ENCODE data around the gene AP5Z1.
"Not testable (repeated sequence)": the region's sequence is repeated elsewhere in the genome, so short reads cannot be mapped to it uniquely, and the experiment has no call there.

AP5Z1 gene

DNA sequence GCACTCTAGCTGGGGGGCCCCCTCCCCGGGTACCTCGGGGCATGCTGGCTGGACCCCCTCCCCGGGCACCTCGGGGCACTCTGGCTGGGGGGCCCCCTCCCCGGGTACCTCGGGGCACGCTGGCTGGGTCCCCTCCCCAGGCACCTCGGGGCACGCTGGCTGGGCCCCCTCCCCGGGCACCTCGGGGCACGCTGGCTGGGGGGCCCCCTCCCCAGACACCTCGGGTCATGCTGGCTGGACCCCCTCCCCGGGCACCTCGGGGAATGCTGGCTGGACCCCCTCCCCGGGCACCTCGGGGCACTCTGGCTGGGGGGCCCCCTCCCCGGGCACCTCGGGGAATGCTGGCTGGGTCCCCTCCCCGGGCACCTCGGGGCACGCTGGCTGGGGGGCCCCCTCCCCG, 27.2 kb downstream of the AP5Z1 start:
- not testable (repeated sequence) for DNase-seq (ENCODE audit: low spot score)

DNA sequence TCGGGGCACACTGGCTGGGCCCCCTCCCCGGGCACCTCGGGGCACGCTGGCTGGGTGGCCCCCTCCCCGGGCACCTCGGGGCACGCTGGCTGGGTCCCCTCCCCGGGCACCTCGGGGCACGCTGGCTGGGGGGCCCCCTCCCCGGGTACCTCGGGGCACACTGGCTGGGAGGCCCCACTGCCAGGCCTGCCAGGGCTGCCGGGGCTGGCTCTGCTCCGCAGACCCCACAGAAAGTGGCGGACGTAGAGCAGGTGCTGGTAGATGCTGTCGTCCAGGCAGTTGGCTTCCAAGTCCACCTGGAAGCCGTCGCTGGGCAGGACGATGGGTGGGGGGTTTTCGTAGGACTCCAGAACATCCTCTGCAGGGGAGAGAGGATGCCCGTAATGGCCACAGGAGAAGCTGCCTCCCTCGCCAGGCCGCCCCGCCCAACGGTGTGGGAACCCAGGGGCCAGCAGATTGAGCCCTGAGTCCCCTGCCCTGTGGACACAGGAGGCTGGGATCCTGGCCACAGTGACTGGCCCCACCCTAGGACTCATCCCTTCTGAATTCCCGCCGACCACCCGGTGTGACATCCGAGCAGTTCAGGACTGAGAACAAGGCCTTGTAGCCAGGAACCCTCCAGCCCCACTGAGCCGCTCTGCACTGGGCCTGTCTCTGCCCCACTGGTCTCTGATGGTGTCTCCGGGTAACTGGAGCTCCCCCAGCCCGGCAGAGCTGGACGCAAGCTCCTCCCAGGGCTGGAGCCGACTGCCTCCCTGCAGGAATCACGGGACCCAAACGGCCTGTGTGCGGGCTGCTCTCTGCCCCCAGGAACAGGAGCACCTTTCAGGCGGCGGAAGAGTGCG, 28.2 kb downstream of the AP5Z1 start:
- DNase-seq (ENCODE audit: low spot score), result no peak

DNA sequence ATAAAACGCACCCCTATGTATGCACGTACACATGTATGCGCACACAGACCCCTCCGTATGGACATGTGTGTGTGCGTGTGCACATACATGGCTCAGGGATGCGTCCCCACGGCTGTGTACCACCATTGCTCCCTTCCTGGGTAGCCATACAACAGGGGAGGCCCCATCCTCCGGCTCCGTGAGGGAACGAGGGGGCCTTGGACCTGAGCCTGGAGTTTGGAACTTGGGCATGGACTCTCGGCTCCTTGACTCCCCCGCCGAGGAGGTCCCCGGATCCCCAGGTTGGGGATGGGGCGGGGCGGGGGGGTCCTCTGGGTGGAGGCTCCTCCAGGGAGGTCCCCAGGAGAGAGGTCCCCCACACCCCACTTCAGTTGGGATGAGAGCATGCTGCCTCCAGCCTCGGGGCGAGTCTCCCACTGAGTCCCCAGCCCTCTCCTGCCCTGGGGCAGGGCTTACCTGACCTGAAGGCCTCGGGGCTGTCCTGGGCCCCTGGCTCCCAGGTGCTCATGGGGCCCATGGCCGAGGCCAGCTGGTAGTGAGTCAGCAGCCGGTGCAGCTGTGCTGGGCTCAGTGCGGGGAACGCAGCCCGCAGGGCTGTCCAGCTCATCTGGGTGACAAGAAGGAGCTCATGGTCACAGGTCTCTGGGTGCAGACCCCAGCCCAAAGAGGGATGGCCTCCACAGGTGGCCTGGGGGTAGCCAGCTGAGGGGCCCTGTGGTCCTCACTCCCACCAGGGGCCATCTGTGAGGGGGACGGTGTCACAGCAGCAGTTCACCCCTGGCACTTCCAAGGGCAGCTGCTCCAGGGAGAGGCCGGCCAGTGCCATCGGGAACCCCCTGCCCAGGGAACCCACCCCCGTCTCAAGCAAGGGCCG, 29.9 kb downstream of the AP5Z1 start:
- no peak for DNase-seq (ENCODE audit: low spot score)

DNA sequence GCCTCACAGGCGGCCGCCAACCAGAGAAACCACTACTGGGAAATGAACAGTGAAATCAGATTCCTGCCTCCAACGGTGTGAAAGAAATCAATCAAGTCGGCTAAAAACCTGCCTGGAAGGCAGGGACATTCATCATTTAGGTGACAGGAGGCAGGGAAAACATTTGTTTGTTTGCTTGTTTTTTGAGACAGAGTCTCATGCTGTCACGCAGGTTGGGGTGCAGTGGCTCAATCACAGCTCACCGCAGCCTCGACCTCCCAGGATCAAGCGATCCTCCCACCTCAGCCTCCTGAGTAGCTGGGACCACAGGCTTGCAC, 30.5 kb downstream of the AP5Z1 start:
- DNase-seq (ENCODE audit: low spot score), result no peak

DNA sequence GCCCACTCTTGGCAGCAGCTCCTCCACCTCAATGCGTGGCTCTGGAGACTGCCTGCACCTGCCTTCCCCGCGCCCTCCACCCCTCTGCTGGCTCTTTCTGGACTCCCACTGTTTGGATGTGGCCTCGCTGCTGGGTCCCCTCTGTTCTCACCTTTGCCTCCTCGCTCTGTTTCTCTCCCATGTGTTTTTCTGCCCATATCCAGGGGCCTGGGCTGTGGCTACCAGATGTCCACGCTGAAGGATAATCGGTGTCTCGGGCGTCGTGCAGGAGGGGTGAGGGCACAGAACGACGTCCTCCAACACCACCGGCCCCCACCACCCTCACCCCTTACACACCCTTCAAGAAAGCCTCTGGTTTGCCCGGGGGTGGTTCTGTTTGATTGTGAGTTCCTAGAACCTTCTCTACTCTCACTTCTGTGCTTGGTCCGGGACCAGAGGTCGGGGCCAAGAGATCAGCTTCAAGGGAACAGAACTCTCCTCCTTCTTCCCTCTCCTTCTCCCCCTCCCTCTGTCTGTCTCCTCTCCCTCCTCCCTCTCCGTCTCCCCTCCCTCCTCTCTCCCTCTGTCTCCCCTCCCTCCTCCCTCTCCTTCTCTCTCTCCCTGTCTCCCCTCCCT, 31.7 kb downstream of the AP5Z1 start:
- DNase-seq (ENCODE audit: low spot score), result no peak

DNA sequence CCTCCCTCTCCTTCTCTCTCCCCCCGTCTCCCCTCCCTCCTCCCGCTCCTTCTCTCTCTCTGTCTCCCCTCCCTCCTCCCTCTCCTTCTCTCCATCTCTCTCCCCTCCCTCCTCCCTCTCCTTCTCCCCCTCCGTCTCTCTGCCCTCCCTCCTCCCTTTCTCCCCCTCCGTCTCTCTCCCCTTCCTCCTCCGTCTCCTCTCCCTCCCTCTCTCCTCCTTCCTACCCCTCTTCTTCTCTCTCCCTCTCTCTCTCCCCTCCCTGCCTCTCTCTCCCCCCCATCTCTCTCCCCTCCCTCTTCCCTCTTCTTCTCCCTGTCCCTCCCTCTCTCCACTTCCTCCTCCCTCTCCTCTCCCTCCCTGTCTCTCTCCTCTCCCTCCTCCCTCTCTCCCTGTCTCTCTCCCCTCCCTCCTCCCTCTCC, 32.2 kb downstream of the AP5Z1 start:
- no peak for DNase-seq (ENCODE audit: low spot score)

DNA sequence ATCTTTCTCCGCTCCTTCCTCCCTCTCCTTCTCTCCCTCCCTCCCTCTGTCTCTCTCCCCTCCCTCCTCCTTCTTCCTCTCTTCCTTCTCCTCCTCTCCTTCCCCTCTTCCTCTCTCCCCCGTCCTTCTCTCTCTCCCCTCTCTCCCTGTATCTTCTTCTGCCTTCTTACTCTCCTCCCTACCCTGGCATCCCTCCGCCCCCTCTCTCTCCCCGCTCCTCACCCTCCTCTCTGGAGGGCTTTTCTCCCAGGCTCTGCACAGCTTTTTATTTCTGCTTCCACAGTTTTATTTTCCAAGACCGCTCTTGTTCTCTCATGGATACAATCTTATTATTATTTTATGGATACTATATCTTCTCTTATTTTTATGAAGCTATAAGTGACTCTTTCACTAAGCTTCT, 32.6 kb downstream of the AP5Z1 start:
- no peak for DNase-seq (ENCODE audit: low spot score)

DNA sequence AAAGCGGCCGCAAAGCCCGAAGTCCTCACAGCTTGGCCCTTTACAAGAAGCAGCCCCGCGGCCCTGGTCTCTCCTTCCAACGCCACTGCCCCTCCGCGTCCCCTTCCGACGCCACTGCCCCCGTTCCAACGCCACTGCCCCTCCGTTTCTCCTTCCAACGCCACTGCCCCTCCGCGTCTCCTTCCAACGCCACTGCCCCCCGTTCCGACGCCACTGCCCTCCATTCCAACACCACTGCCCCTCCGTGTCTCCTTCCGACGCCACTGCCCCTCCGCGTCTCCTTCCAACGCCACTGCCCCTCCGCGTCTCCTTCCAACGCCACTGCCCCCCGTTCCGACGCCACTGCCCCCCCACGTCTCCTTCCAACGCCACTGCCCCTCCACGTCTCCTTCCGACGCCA, 33.1 kb downstream of the AP5Z1 start:
- DNase-seq (ENCODE audit: low spot score), result no peak

DNA sequence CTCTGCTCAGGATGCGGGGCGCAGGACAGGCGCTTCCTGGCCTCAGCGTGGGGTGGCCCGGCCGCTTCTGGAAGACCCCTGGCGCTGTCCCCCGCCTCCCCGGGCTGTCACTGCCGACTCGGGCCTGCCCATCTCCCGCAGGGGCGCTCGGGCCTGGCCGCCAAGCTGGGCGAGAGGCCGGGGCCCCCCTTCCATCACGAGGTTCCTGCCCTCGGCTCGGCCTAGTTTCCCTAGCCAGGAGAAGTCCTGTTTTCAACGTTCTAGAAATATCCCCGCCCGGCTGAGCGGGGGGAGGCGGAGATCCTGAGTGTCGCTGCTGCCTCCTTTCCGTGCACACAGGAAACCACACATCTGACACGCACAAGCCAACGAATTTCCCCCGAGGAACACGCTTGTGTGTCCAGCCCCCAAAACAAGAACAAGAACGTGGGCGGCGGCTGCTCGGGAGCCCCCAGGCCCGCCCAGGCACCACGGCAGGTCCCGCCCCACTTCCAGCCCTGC, 33.7 kb downstream of the AP5Z1 start:
- DNase-seq (ENCODE audit: low spot score), result no peak

DNA sequence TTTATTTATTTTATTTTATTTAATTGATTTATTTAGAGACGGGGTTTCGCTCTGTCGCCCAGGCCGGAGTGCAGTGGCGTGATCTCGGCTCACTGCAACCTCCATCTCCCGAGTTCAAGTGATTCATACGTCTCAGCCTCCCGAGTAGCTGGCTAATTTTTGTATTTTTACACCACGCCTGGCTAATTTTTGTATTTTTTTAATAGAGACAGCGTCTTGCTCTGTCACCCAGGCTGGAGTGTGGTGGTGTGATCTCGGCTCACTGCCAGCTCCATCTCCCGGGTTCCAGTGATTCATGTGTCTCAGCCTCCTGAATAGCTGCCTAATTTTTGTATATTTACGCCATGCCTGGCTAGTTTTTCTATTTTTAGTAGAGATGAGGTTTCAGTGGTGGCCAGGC, 34.2 kb downstream of the AP5Z1 start:
- no peak for DNase-seq (ENCODE audit: low spot score)

DNA sequence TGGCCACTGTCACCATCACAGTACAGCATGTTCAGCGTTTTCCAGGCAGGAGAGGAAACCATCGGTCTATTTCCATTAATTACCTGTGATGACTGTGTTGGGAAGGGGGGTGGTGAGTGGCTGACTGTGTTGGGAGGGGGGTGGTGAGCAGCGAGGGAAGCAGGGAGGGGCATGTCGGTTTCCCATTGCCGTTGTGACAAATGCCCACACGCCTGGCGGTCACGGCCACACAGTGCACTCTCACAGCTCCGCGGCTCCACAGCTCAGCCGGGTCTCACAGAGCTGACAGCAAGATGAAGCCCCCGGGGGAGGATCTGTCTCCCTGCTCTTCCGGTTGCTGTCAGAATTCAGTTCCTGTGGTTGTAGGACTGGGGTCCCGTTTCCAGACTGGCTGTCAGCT, 39.0 kb downstream of the AP5Z1 start:
- no peak for DNase-seq (ENCODE audit: low spot score)

DNA sequence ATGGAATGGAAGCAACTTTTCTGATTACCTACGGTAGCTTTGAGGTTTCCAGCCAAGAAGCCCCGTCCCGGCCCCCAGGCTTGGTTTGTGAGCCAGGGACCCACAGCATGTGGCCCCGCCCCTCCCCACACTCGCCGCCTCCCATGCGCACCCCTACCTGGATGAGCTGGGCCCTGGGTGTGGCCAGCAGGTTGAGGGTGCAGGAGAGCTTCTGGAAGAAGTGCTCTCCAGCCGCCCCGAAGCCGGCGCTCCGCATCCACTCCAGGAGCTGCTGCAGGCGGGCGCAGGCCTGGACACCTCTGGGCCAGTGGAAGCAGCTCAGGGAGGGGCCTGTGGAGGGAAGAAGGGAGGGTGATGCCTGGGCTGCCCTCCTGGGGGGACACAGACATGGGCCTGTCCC, 39.7 kb downstream of the AP5Z1 start:
- DNase-seq (ENCODE audit: low spot score), result no peak

DNA sequence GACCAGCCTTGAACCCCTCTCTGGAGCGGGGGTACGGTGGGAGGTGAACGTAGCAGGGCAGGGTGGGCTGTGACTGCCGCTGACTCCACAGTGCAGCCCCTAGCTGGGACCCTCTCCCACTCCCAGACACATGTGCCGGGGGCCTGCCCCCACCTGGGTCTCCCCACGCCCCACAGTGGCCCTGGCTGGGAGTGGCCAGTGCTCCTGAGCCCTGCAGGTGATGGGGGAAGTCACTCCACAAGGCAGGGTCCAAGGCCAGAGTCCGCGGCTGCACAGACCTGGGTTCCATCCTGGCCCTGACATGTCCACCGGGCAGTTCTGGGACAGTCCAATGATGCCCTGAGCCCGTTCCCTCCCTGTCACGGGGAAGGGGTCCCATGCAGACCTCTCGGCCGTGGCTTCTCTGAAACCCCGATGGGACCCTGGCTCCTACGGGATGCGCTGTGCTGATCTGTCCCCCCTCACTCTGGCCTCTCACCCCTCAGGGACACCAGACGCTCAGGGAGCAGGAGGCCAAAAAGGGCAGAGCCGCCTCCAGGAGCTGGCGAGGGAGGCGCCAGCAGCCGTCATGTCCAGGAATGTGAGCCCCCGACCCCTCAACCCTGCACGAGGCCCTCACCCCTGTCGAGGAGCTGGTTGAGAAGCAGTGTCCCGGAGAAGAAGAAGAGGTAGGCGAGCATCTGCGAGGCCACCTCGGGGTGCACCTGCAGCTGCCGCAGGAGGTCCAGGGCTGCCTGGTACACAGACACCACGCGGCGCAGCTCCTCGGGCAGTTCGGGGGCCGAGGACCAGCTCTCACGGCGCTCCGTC, 40.4 kb downstream of the AP5Z1 start:
- no peak for DNase-seq (ENCODE audit: low spot score)

DNA sequence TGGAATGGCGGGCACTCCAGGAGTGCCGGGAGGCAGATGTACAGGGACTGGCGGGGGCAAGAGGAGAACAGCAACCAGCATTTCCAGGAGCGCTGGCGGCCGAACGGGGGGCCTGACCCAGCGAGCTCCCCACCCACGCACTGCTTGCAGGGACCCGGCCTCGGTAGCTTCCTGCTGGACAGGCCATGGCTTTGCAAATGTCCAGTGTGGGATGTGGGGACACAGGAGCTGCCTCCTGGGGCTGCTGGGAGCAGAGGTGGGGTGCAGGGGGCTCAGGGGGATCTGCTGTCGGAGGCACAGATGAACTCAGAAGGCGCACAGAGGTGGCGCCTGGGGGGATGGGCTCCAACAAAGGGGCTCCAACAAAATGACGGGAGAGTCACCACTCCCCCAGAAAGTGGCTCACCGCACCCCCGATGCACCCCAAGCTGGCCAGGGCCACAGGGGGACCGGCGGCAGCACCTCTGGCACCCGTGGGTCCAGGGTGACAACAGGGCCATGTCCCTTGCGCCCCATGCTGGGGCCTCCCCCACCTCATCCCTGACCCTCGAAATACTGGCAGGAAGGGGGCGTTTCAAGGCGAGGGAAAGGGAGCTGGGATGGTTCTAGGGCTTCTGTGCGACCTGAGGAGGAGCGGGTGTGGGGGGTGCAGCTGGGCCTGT, 41.1 kb downstream of the AP5Z1 start:
- no peak for DNase-seq (ENCODE audit: low spot score)

DNA sequence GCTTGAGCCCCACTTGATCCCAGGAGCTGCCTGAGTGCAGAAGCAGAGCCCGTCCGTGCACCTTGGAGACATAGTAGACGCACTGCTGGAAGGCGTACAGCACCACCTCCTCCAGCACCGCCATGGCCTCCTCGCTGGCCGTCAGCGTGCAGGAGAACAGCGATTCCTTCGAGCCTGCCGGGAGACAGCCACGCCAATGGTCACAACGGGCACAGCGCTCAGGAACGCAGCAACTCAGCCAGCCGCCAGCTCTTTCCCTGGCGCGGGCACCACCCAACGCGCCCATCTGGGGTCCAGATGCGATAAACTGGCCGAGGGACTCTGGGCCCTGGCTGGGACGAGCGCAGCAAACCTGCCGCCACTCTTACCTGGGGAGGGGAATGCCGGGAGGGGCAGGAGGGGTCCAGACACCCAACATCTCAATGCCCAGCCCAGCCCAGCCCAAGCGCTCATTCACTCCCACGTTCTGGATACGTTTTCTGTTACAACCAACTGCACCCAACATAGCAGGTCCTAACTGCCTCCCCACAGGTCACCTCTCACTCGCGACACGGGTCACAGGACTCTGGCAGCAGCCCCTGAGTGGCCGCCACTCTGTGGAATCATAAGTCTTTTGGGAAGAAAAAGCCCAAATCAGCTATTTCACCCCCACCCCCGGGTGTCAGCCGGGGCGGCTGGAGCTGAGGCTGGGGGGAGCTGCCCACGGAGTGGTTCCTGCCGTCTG, 41.9 kb downstream of the AP5Z1 start:
- DNase-seq (ENCODE audit: low spot score), result no peak

DNA sequence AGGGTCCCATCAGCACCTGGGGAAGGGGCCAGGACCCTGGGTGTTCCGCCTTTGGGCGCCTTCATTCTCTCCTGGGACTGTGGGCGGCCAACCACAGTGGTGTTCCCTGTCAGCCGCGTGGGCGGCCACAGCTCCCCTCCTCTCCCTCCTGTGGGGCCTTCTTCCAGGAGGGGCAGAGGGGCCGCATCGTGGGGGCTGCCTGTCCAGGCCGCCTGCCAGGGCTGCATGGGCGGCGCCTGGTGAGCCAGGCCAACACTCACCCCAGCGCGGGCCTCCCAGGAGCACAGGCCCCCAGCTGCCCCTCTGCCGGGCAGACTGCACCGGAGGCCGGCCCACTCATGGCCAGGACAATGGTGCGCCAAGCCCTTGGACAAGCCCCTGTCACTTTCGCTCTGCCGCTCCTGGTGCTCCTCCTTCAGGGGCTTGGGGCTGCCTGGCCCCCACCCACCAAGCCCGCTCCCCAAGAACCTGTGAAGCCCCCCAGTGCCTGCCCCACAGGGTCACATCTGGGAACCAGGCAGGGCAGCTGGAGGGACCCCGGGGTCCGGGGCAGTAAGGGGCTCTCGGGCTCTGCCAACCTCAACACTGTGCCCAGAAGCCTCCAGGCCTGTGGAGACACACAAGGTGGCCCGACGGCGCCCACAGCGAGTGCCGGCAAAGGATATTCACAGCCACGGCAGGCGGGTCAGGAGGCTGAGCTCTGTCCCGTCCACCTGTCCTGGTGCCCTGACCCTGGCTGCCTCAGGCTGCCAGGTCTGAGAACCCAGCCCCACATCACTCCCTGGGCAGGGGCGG, 42.8 kb downstream of the AP5Z1 start:
- DNase-seq (ENCODE audit: low spot score), result no peak

DNA sequence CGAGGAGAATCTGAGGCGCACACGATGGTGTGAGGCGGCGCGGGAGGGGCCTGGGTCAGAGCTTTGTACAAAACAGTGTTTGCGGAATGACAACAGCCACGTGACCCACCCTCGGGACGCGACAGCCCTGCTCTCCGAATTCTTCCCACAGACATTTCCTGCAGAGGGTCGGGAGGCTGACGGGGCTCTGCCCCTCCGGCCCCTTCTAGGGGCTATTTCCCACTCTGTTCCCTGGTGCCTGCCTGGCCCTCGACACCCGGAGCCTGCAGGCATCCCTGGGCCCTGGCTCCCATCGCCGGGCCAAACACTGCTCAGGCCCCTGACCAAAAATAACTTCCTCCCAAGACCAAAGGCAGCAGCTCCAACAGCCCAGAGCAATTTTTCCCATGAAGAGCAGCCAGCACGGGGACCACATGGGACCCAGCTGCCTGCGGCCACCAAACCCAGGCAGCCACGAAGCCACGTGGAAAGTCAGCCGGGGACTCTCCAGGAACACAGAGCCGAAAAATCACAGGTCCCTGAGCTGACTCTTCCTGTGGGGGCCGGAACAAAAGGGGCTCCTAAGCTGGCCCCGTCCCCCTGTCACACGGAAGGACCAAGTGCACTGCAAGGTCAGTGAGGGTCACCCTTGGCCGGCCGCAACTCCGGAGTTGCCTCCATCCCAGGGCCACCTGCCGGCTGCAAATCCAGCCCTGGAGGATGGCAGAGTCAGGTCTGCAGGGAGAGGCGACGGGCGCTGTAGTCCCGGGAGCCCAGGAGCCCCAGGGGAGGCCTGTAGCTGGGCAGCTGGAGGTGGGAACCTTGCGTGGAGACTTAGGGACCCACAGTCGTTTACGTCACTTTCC, 44.4 kb downstream of the AP5Z1 start:
- no peak for DNase-seq (ENCODE audit: low spot score)

DNA sequence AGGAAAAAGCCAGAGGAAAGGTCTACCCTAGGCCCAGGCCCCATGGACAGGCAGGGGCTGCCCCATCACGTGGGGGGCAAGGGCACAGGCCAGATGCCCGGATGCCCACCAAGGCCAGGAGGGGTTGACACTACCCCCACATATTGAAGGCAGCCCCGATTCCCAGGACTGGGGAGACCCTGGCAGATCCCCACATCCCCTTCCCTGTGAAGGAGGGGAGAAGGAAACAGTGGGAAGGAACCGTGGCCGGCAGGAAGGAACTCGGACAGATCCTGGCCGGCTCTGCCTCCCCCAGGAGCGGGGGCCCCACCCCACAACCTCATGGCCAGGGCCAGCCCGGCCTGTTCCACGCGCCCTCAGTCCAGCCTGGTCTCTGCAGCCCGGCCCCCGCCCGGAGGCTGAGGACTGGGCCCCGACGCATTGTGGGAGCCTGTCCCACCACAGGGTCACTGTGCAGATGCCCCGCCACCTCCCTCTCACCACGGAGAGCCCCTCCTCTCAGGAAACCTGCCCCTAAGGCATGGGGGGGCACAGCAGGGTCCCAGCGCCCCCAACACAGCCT, 45.1 kb downstream of the AP5Z1 start:
- DNase-seq (ENCODE audit: low spot score), result no peak

Data from left forelimb (tissue), 1 donor.